ENCODE results near the gene GRIN2D.

Gene GRIN2D

GRCh38 chr19:48441360-48442050, 48.0 kb downstream of the GRIN2D start:
- no peak for DNase-seq (ENCODE audit: low read depth in 2 of 2, low spot score in 1 of 2)

- DNase-seq (ENCODE audit: low read depth in 2 of 2, low spot score in 1 of 2), result no peak
Observed at GRCh38 chr19:48442116-48443035, 48.9 kb downstream of the GRIN2D start.

- DNase-seq (ENCODE audit: low read depth in 2 of 2, low spot score in 1 of 2), result no peak
Observed at GRCh38 chr19:48443256-48443655, 49.8 kb downstream of the GRIN2D start.

All from stimulated activated CD8-positive, alpha-beta memory T cell treated with anti-CD3 and anti-CD28 coated beads, Interleukin-4, amount 100 ng/mL, for 4 hours (primary cell).